Endothelial cell of umbilical vein (primary cell): Measurements from ENCODE around the gene PLEKHF1. TPM values are rescaled to one million over a fixed set of nuclear protein-coding genes. Genes with fewer than 3 reads are reported as not detected.

Experiments used
- BruUV-seq: library from RNA; stranded (reverse); fragments of 400-500 nt; replicated peaks from 2 replicates; lab custom pipeline; 2021; lab: Mats Ljungman, UMichigan
- CTCF ChIA-PET: fragments of 300-600, 350-600 bp; sonication (Branson Sonifier 250); formaldehyde crosslinking; loops from one replicate; lab custom pipeline; 2021; ENCODE audit warnings: antibody characterized with exemption, inconsistent platforms; lab: Charles Lee
- POLR2A ChIA-PET: fragments of 300-600, 350-600 bp; sonication (Branson Sonifier 250); formaldehyde crosslinking; loops from one replicate; lab custom pipeline; 2021; ENCODE audit warnings: antibody characterized with exemption, inconsistent platforms; lab: Charles Lee
- DNase-seq: peaks from one replicate; pipeline ENCODE4 v3.0.0-alpha.2; 2011; ENCODE audit warnings: low read depth, low spot score
- FAIRE-seq: peaks from 2 replicates; lab custom pipeline; 2011; peaks lifted over from hg19 to GRCh38; lab: Jason Lieb, UNC
- H2AFZ ChIP-seq: 2 replicates; pipeline ENCODE4 v1.6.0; 2012; ENCODE audit warnings: low read depth, low read length, control low read depth, inconsistent platforms
- H3K27ac ChIP-seq: 2 replicates; pipeline ENCODE4 v1.5.1; 2011; ENCODE audit warnings: low read depth, mild to moderate bottlenecking, control low read depth, low read length, moderate library complexity; ENCODE audit not compliant: insufficient read depth
- H3K27me3 ChIP-seq, 2 experiments: 2 replicates each; pipeline versions ENCODE4 v1.6.0 to v1.6.1; 2011; ENCODE audit warnings: low read length in 2 of 2, mixed read lengths in 1 of 2; ENCODE audit not compliant: control insufficient read depth in 2 of 2, insufficient read depth in 2 of 2
- H3K36me3 ChIP-seq, 2 experiments: 2 replicates in 1 of 2; 3 replicates in 1 of 2; pipeline ENCODE4 v1.5.1; 2011; ENCODE audit warnings: low read length in 2 of 2, mild to moderate bottlenecking in 1 of 2, moderate library complexity in 1 of 2; ENCODE audit not compliant: control insufficient read depth in 2 of 2, insufficient read depth in 2 of 2; ENCODE audit errors: extremely low read depth in 1 of 2
- H3K4me1 ChIP-seq: 3 replicates; pipeline ENCODE4 v1.5.1; 2011; ENCODE audit warnings: mild to moderate bottlenecking, low read length; ENCODE audit not compliant: control insufficient read depth, insufficient read depth; ENCODE audit errors: extremely low read depth
- H3K4me2 ChIP-seq: 2 replicates; pipeline ENCODE4 v1.6.1; 2011; ENCODE audit warnings: low read length, control low read depth, mixed read lengths; ENCODE audit not compliant: insufficient read depth
- H3K4me3 ChIP-seq, 3 experiments: fragments of 200-600 bp in 1 of 3; sonication (generic), shearing (Covaris generic) in 1 of 3; replicated peaks in 1 of 3; 2 replicates each; pipeline ENCODE4 v1.5.1; 2011 to 2016; ENCODE audit warnings: control low read depth in 3 of 3, low read length in 3 of 3, mild to moderate bottlenecking in 2 of 3, inconsistent platforms in 1 of 3, low read depth in 1 of 3, moderate library complexity in 1 of 3; ENCODE audit not compliant: insufficient read depth in 1 of 3
- H3K79me2 ChIP-seq: 2 replicates; pipeline ENCODE4 v1.6.0; 2012; ENCODE audit warnings: low read length, inconsistent platforms; ENCODE audit not compliant: control insufficient read depth, insufficient read depth
- H3K9ac ChIP-seq: replicated peaks from 2 replicates; pipeline ENCODE3; 2011; ENCODE audit warnings: low read length, control low read depth; ENCODE audit not compliant: insufficient read depth; ENCODE audit errors: extremely low read depth
- H3K9me1 ChIP-seq: replicated peaks from 3 replicates; pipeline ENCODE4 v1.6.0; 2011; ENCODE audit warnings: mild to moderate bottlenecking, low read length; ENCODE audit not compliant: control insufficient read depth, insufficient read depth; ENCODE audit errors: extremely low read depth
- H3K9me3 ChIP-seq: replicated peaks from 2 replicates; pipeline ENCODE4 v1.5.1; 2012; ENCODE audit warnings: low read length, inconsistent platforms; ENCODE audit not compliant: control insufficient read depth, insufficient read depth
- H4K20me1 ChIP-seq: replicated peaks from 2 replicates; pipeline ENCODE3; 2011; ENCODE audit warnings: mild to moderate bottlenecking, low read length; ENCODE audit not compliant: control insufficient read depth, insufficient read depth; ENCODE audit errors: extremely low read depth
- EZH2 ChIP-seq: IDR thresholded peaks from 2 replicates; pipeline ENCODE4 v1.6.1; 2012; ENCODE audit warnings: borderline replicate concordance, low read depth, mild to moderate bottlenecking, moderate library complexity, low read length, inconsistent platforms; ENCODE audit not compliant: severe bottlenecking
- FOS ChIP-seq: IDR thresholded peaks from 2 replicates; pipeline ENCODE4 v1.6.1; 2011; ENCODE audit warnings: mild to moderate bottlenecking, low read length, moderate library complexity, borderline replicate concordance; ENCODE audit not compliant: insufficient read depth
- GATA2 ChIP-seq: IDR thresholded peaks from 2 replicates; pipeline ENCODE4 v1.7.0; 2011; ENCODE audit warnings: low read depth, mild to moderate bottlenecking, moderate library complexity, mixed read lengths, low read length; ENCODE audit not compliant: insufficient read length, insufficient read depth
- JUN ChIP-seq: IDR thresholded peaks from 2 replicates; pipeline ENCODE4 v1.6.1; 2011; ENCODE audit warnings: borderline replicate concordance, low read depth; ENCODE audit not compliant: insufficient read length, insufficient read depth
- MYC ChIP-seq: IDR thresholded peaks from one replicate; pipeline ENCODE4 v1.6.1; 2011; ENCODE audit warnings: mild to moderate bottlenecking, low read depth, low read length
- POLR2A ChIP-seq: IDR thresholded peaks from 2 replicates; pipeline ENCODE4 v1.6.1; 2012; ENCODE audit warnings: low read depth, mild to moderate bottlenecking, control low read depth, low read length
- dilution Hi-C: fragments of 300-500 bp; cut with MboI; formaldehyde crosslinking; loops from one replicate; pipeline ENCODE4 v1.15.0; 2019; ENCODE audit warnings: low sequenced_read_pairs; ENCODE audit not compliant: extremely low pct_ligation_motif_present
- intact Hi-C: fragments of 100-400 bp; cut with micrococcal nuclease; formaldehyde crosslinking; loops from one replicate; pipeline ENCODE4 v1.10.0; 2022
- polyA plus RNA-seq, 4 experiments: library from polyadenylated mRNA; depleted of rRNA in 3 of 4; stranded (reverse) in 3 of 4; unstranded in 1 of 4; fragments of >200 nt; gene quantifications; 2 replicates each; pipeline versions ENCODE4 v1.2.1 to v1.2.3, GENCODE V29; 2011 to 2012; ENCODE audit warnings: missing spikeins in 1 of 4
- total RNA-seq: library from RNA; stranded (reverse); gene quantifications from 2 replicates; pipeline ENCODE4 v1.2.3, GENCODE V29; 2021
- TF ChIP-seq, protein P1 (sequence below), 2 donors: IDR thresholded peaks; 1 replicate in 1 of 2; 2 replicates in 1 of 2; pipeline ENCODE4 v1.5.1; 2011; ENCODE audit warnings: low read length in 2 of 2, mild to moderate bottlenecking in 2 of 2, moderate library complexity in 2 of 2, control low read depth in 1 of 2, inconsistent platforms in 1 of 2, low read depth in 1 of 2; ENCODE audit not compliant: insufficient read depth in 1 of 2; ENCODE audit errors: extremely low read depth in 1 of 2
- TF ChIP-seq, protein P2 (sequence below): IDR thresholded peaks from 2 replicates; pipeline ENCODE4 v1.6.1; 2011; ENCODE audit not compliant: insufficient read depth, insufficient read length

PLEKHF1 gene
- total and polyA plus RNA-seq, 2 donors (not counting 3 experiments of a cell fraction or from before 2014, with no cell fraction given), result 5.5 TPM

DNA sequence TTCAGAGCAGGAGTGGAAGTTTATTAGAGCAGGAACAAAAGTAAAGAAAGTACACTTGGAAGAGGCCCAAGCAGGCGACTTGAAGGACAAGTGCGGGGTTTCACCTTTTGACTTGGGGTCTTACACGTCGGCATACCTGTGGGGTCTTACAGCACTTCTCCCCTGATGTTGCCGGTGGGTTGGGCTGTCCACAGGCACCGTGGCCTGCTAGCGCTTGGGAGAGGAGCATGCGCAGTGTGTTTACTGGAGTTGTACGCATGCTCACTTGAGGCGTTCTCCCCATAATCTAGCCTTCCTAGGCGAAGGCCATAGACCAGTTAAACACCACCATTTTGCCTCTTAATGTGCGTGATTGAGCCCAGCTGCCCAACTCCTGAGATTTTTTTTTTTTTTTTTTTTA, 25.0 kb upstream of the PLEKHF1 start:
- Histone ChIP-seq H3K27me3 (peaks cover 0 to 3% of the 10 kb centered on the region in 2 experiments), H3K9ac (no peak overlapping the region), H3K4me3 (no peak overlapping the region), H4K20me1 (no peaks in the 10 kb centered on the region), H2AFZ (no peak overlapping the region), H3K79me2 (no peaks in the 10 kb centered on the region), H3K9me3 (no peaks in the 10 kb centered on the region), H3K36me3 (no peaks in the 10 kb centered on the region), H3K27ac (no peak overlapping the region), H3K4me2 (no peak overlapping the region), H3K9me1 (no peaks in the 10 kb centered on the region), H3K4me1 (no peaks in the 10 kb centered on the region)
- no peak for DNase-seq
- TF ChIP-seq, protein P1, sequence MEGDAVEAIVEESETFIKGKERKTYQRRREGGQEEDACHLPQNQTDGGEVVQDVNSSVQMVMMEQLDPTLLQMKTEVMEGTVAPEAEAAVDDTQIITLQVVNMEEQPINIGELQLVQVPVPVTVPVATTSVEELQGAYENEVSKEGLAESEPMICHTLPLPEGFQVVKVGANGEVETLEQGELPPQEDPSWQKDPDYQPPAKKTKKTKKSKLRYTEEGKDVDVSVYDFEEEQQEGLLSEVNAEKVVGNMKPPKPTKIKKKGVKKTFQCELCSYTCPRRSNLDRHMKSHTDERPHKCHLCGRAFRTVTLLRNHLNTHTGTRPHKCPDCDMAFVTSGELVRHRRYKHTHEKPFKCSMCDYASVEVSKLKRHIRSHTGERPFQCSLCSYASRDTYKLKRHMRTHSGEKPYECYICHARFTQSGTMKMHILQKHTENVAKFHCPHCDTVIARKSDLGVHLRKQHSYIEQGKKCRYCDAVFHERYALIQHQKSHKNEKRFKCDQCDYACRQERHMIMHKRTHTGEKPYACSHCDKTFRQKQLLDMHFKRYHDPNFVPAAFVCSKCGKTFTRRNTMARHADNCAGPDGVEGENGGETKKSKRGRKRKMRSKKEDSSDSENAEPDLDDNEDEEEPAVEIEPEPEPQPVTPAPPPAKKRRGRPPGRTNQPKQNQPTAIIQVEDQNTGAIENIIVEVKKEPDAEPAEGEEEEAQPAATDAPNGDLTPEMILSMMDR (IDR thresholded peaks at IDR 0.05; ENCODE audit: extremely low read depth in 1 of 2, insufficient read depth in 1 of 2, low read depth in 1 of 2, low read length in 2 of 2), result no peak
- no peak for TF ChIP-seq GATA2
- TF ChIP-seq EZH2, result no peak
- no peak for TF ChIP-seq JUN
- TF ChIP-seq, protein P2, sequence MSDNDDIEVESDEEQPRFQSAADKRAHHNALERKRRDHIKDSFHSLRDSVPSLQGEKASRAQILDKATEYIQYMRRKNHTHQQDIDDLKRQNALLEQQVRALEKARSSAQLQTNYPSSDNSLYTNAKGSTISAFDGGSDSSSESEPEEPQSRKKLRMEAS, result no peak
- TF ChIP-seq FOS, result no peak
- TF ChIP-seq MYC, result no peak
- TF ChIP-seq POLR2A, result no peak
- no TSS peak for BruUV-seq
- ChIA-PET CTCF (no interaction called here), POLR2A (interaction anchor here (0.6 kb wide), 1 partner anchor 176 kb away, joined by 5 read pairs; no protein-coding TSS in a partner anchor)
- dilution Hi-C loops (no loop called here), intact Hi-C loops (no loop called here)
- FAIRE-seq, result no peak
